Endothelial cell of umbilical vein (primary cell): ENCODE measurements around the gene AUH. TPM values are rescaled to one million over a fixed set of nuclear protein-coding genes. Genes with fewer than 3 reads are reported as not detected.

ENCODE experiments used
- BruUV-seq: library from RNA; stranded (reverse); fragments of 400-500 nt; replicated peaks from 2 replicates; lab custom pipeline; 2021; lab: Mats Ljungman, UMichigan
- CTCF ChIA-PET: fragments of 300-600, 350-600 bp; sonication (Branson Sonifier 250); formaldehyde crosslinking; loops from one replicate; lab custom pipeline; 2021; ENCODE audit warnings: antibody characterized with exemption, inconsistent platforms; lab: Charles Lee
- POLR2A ChIA-PET: fragments of 300-600, 350-600 bp; sonication (Branson Sonifier 250); formaldehyde crosslinking; loops from one replicate; lab custom pipeline; 2021; ENCODE audit warnings: antibody characterized with exemption, inconsistent platforms; lab: Charles Lee
- DNase-seq: peaks from one replicate; pipeline ENCODE4 v3.0.0-alpha.2; 2011; ENCODE audit warnings: low read depth, low spot score
- FAIRE-seq: peaks from 2 replicates; lab custom pipeline; 2011; peaks lifted over from hg19 to GRCh38; lab: Jason Lieb, UNC
- H2AFZ ChIP-seq: 2 replicates; pipeline ENCODE4 v1.6.0; 2012; ENCODE audit warnings: low read depth, low read length, control low read depth, inconsistent platforms
- H3K27ac ChIP-seq: 2 replicates; pipeline ENCODE4 v1.5.1; 2011; ENCODE audit warnings: low read depth, mild to moderate bottlenecking, control low read depth, low read length, moderate library complexity; ENCODE audit not compliant: insufficient read depth
- H3K27me3 ChIP-seq, 2 experiments: 2 replicates each; pipeline versions ENCODE4 v1.6.0 to v1.6.1; 2011; ENCODE audit warnings: low read length in 2 of 2, mixed read lengths in 1 of 2; ENCODE audit not compliant: control insufficient read depth in 2 of 2, insufficient read depth in 2 of 2
- H3K36me3 ChIP-seq, 2 experiments: 2 replicates in 1 of 2; 3 replicates in 1 of 2; pipeline ENCODE4 v1.5.1; 2011; ENCODE audit warnings: low read length in 2 of 2, mild to moderate bottlenecking in 1 of 2, moderate library complexity in 1 of 2; ENCODE audit not compliant: control insufficient read depth in 2 of 2, insufficient read depth in 2 of 2; ENCODE audit errors: extremely low read depth in 1 of 2
- H3K4me1 ChIP-seq: 3 replicates; pipeline ENCODE4 v1.5.1; 2011; ENCODE audit warnings: mild to moderate bottlenecking, low read length; ENCODE audit not compliant: control insufficient read depth, insufficient read depth; ENCODE audit errors: extremely low read depth
- H3K4me2 ChIP-seq: 2 replicates; pipeline ENCODE4 v1.6.1; 2011; ENCODE audit warnings: low read length, control low read depth, mixed read lengths; ENCODE audit not compliant: insufficient read depth
- H3K4me3 ChIP-seq, 3 experiments: fragments of 200-600 bp in 1 of 3; sonication (generic), shearing (Covaris generic) in 1 of 3; replicated peaks in 1 of 3; 2 replicates each; pipeline ENCODE4 v1.5.1; 2011 to 2016; ENCODE audit warnings: control low read depth in 3 of 3, low read length in 3 of 3, mild to moderate bottlenecking in 2 of 3, inconsistent platforms in 1 of 3, low read depth in 1 of 3, moderate library complexity in 1 of 3; ENCODE audit not compliant: insufficient read depth in 1 of 3
- H3K79me2 ChIP-seq: 2 replicates; pipeline ENCODE4 v1.6.0; 2012; ENCODE audit warnings: low read length, inconsistent platforms; ENCODE audit not compliant: control insufficient read depth, insufficient read depth
- H3K9ac ChIP-seq: replicated peaks from 2 replicates; pipeline ENCODE3; 2011; ENCODE audit warnings: low read length, control low read depth; ENCODE audit not compliant: insufficient read depth; ENCODE audit errors: extremely low read depth
- H3K9me1 ChIP-seq: replicated peaks from 3 replicates; pipeline ENCODE4 v1.6.0; 2011; ENCODE audit warnings: mild to moderate bottlenecking, low read length; ENCODE audit not compliant: control insufficient read depth, insufficient read depth; ENCODE audit errors: extremely low read depth
- H3K9me3 ChIP-seq: replicated peaks from 2 replicates; pipeline ENCODE4 v1.5.1; 2012; ENCODE audit warnings: low read length, inconsistent platforms; ENCODE audit not compliant: control insufficient read depth, insufficient read depth
- H4K20me1 ChIP-seq: replicated peaks from 2 replicates; pipeline ENCODE3; 2011; ENCODE audit warnings: mild to moderate bottlenecking, low read length; ENCODE audit not compliant: control insufficient read depth, insufficient read depth; ENCODE audit errors: extremely low read depth
- CTCF ChIP-seq, 2 donors: IDR thresholded peaks; 1 replicate in 1 of 2; 2 replicates in 1 of 2; pipeline ENCODE4 v1.5.1; 2011; ENCODE audit warnings: low read length in 2 of 2, mild to moderate bottlenecking in 2 of 2, moderate library complexity in 2 of 2, control low read depth in 1 of 2, inconsistent platforms in 1 of 2, low read depth in 1 of 2; ENCODE audit not compliant: insufficient read depth in 1 of 2; ENCODE audit errors: extremely low read depth in 1 of 2
- EZH2 ChIP-seq: IDR thresholded peaks from 2 replicates; pipeline ENCODE4 v1.6.1; 2012; ENCODE audit warnings: borderline replicate concordance, low read depth, mild to moderate bottlenecking, moderate library complexity, low read length, inconsistent platforms; ENCODE audit not compliant: severe bottlenecking
- FOS ChIP-seq: IDR thresholded peaks from 2 replicates; pipeline ENCODE4 v1.6.1; 2011; ENCODE audit warnings: mild to moderate bottlenecking, low read length, moderate library complexity, borderline replicate concordance; ENCODE audit not compliant: insufficient read depth
- GATA2 ChIP-seq: IDR thresholded peaks from 2 replicates; pipeline ENCODE4 v1.7.0; 2011; ENCODE audit warnings: low read depth, mild to moderate bottlenecking, moderate library complexity, mixed read lengths, low read length; ENCODE audit not compliant: insufficient read length, insufficient read depth
- JUN ChIP-seq: IDR thresholded peaks from 2 replicates; pipeline ENCODE4 v1.6.1; 2011; ENCODE audit warnings: borderline replicate concordance, low read depth; ENCODE audit not compliant: insufficient read length, insufficient read depth
- MAX ChIP-seq: IDR thresholded peaks from 2 replicates; pipeline ENCODE4 v1.6.1; 2011; ENCODE audit not compliant: insufficient read depth, insufficient read length
- MYC ChIP-seq: IDR thresholded peaks from one replicate; pipeline ENCODE4 v1.6.1; 2011; ENCODE audit warnings: mild to moderate bottlenecking, low read depth, low read length
- POLR2A ChIP-seq: IDR thresholded peaks from 2 replicates; pipeline ENCODE4 v1.6.1; 2012; ENCODE audit warnings: low read depth, mild to moderate bottlenecking, control low read depth, low read length
- POLR2AphosphoS5 ChIP-seq: IDR thresholded peaks from 2 replicates; pipeline ENCODE4 v1.6.1; 2012; ENCODE audit warnings: low read depth, mild to moderate bottlenecking, control low read depth, low read length, moderate library complexity; ENCODE audit not compliant: insufficient read depth
- dilution Hi-C: fragments of 300-500 bp; cut with MboI; formaldehyde crosslinking; loops from one replicate; pipeline ENCODE4 v1.15.0; 2019; ENCODE audit warnings: low sequenced_read_pairs; ENCODE audit not compliant: extremely low pct_ligation_motif_present
- intact Hi-C: fragments of 100-400 bp; cut with micrococcal nuclease; formaldehyde crosslinking; loops from one replicate; pipeline ENCODE4 v1.10.0; 2022
- polyA plus RNA-seq, 4 experiments: library from polyadenylated mRNA; depleted of rRNA in 3 of 4; stranded (reverse) in 3 of 4; unstranded in 1 of 4; fragments of >200 nt; gene quantifications; 2 replicates each; pipeline versions ENCODE4 v1.2.1 to v1.2.3, GENCODE V29; 2011 to 2012; ENCODE audit warnings: missing spikeins in 1 of 4
- total RNA-seq: library from RNA; stranded (reverse); gene quantifications from 2 replicates; pipeline ENCODE4 v1.2.3, GENCODE V29; 2021

AUH gene
- total and polyA plus RNA-seq, 2 donors (not counting 3 experiments of a cell fraction or from before 2014, with no cell fraction given) = 2.3 to 9.2 TPM

- Histone ChIP-seq H3K9me3 (no peaks in the 10 kb centered on the region), H3K4me2 (no peak overlapping the region), H3K27ac (no peak overlapping the region), H4K20me1 (no peaks in the 10 kb centered on the region), H3K9me1 (no peaks in the 10 kb centered on the region), H3K4me3 (no peak overlapping the region), H2AFZ (no peak overlapping the region), H3K36me3 (no peaks in the 10 kb centered on the region), H3K4me1 (peaks cover 15% of the 10 kb centered on the region), H3K9ac (no peak overlapping the region), H3K27me3 (no peaks in the 10 kb centered on the region), H3K79me2 (peaks cover 10% of the 10 kb centered on the region)
- DNase-seq (no peak), FAIRE-seq (no peak)
- TF ChIP-seq POLR2A = no peak
- TF ChIP-seq CTCF (IDR thresholded peaks at IDR 0.05; ENCODE audit: extremely low read depth in 1 of 2, insufficient read depth in 1 of 2, low read depth in 1 of 2, low read length in 2 of 2) = no peak
- no peak for TF ChIP-seq GATA2
- no peak for TF ChIP-seq JUN
- TF ChIP-seq MYC = no peak
- no peak for TF ChIP-seq MAX
- no peak for TF ChIP-seq POLR2AphosphoS5
- no peak for TF ChIP-seq EZH2
- no peak for TF ChIP-seq FOS
- intact Hi-C loops = no loop called here
- BruUV-seq = no TSS peak
- ChIA-PET POLR2A (no interaction called here), CTCF (interaction anchor here (0.9 to 2.6 kb wide), 8 partner anchors 11 to 367 kb away, joined by 3 to 8 read pairs (median 4); partner anchors contain the start of gene NFIL3)
- dilution Hi-C loops = no loop called here
Measured at GRCh38 chr9:91359734-91360470, 1.8 kb downstream of the AUH start.
